Anterior cingulate cortex (tissue), 58 donors: ENCODE results near the gene CNDP2.
"Not testable (repeated sequence)": the region's sequence is repeated elsewhere in the genome, so short reads cannot be mapped to it uniquely, and the experiment has no call there.

Source experiments
- DNase-seq, 58 donors: peaks; one replicate each; lab custom pipeline; 2025; lab: John Stamatoyannopoulos, UW

CNDP2 gene

GRCh38 chr18:74562131-74562730 lies 66.1 kb downstream of the CNDP2 start:
- no peak for DNase-seq

GRCh38 chr18:74562775-74563174 lies 66.6 kb downstream of the CNDP2 start:
- DNase-seq = no peak

- DNase-seq = no peak
Observed at GRCh38 chr18:74563999-74564398, 67.8 kb downstream of the CNDP2 start.

- DNase-seq = not testable (repeated sequence)
Observed at GRCh38 chr18:74565164-74565563, 69.0 kb downstream of the CNDP2 start.

- DNase-seq = not testable (repeated sequence)
Observed at GRCh38 chr18:74565993-74566392, 69.8 kb downstream of the CNDP2 start.

- no peak for DNase-seq
Observed at GRCh38 chr18:74567822-74568221, 71.7 kb downstream of the CNDP2 start.

- DNase-seq = no peak
Observed at GRCh38 chr18:74569401-74569800, 73.2 kb downstream of the CNDP2 start.

- DNase-seq = no peak
Observed at GRCh38 chr18:74570266-74570665, 74.1 kb downstream of the CNDP2 start.

- no peak for DNase-seq
Observed at GRCh38 chr18:74571895-74572680, 75.9 kb downstream of the CNDP2 start.

- DNase-seq = no peak
Observed at GRCh38 chr18:74573053-74573452, 76.9 kb downstream of the CNDP2 start.
